HL-60 (cell line): ENCODE data around the gene TPD52L1.

Experiments
- CTCF ChIP-seq: IDR thresholded peaks from one replicate; pipeline ENCODE4 v1.5.1; 2011; ENCODE audit warnings: low read length, control low read depth, inconsistent platforms; ENCODE audit not compliant: insufficient read depth
- GABPA ChIP-seq: IDR thresholded peaks from 2 replicates; pipeline ENCODE4 v1.6.1; 2012; ENCODE audit warnings: low read depth
- POLR2AphosphoS5 ChIP-seq: IDR thresholded peaks from 2 replicates; pipeline ENCODE4 v1.6.1; 2012; ENCODE audit warnings: low read depth
- REST ChIP-seq: IDR thresholded peaks from 2 replicates; pipeline ENCODE4 v1.6.1; 2012; ENCODE audit warnings: low read depth; ENCODE audit not compliant: insufficient replicate concordance
- SPI1 ChIP-seq: IDR thresholded peaks from 2 replicates; pipeline ENCODE4 v1.6.1; 2012; ENCODE audit warnings: low read depth, mild to moderate bottlenecking, borderline replicate concordance

GRCh38 chr6:125153391-125154117, at the start of gene TPD52L1:
- peak; percentile 78 for TF ChIP-seq CTCF
- TF ChIP-seq SPI1 = no peak
- no peak for TF ChIP-seq POLR2AphosphoS5
- no peak for TF ChIP-seq GABPA
- no peak for TF ChIP-seq REST
